ENCODE results near the gene UQCRQ. TPM values are rescaled to one million over a fixed set of nuclear protein-coding genes. Genes with fewer than 3 reads are reported as not detected.

Gene UQCRQ
- total and polyA plus RNA-seq, 3 experiments from 2014 or later: 595 to 663 (median 615) TPM

DNA sequence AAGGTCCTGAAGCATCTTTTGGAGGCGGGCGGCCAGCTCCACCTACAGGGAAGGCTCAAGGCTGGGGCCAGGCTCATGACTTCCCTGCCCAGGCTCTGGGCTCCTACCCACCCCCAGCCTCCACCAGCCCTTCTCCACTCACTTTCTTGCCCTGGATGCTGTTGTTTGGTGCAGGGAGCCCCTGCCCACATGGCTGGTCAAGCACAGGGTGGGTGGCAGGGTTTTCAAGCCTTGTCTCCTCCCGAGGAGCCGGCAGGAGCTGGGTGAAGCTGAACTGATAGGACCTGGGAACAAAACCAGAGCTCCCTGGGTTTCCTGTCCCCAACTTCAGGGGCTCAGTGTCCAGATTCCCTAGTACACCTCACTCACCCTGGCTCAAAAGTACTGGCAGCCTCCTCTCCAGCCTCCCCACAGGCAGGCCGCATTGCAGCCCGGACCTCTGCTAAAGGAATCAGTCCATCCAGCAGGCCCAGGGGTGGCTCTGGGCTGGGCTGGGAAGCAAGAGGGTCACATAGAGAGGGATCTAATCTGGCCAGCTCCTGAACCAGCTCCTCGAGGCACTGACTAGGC, 42.9 kb upstream of the UQCRQ start:
- H3K36me3 Mint-ChIP-seq: no peaks in the 10 kb centered on the region
- H3K4me1 ChIP-seq (ENCODE audit: insufficient read depth, low read length): peaks cover 11% of the 10 kb centered on the region
- ChIA-PET CTCF (interaction anchor here (1.4 kb wide), 1 partner anchor 10 kb away, joined by 4 read pairs; the partner anchor contains the start of gene SOWAHA), POLR2A (no interaction called here)
- H3K4me3 Mint-ChIP-seq: peak overlapping the region in 1 of 7 donors; percentile 24
- no peak for DNase-seq
- no peaks in the 10 kb centered on the region for H3K9me3 Mint-ChIP-seq
- no peaks in the 10 kb centered on the region for H3K9me3 ChIP-seq (ENCODE audit: low read length)
- peaks cover 0 to 13% (median 6%) of the 10 kb centered on the region in 3 donors for H3K4me1 Mint-ChIP-seq
- H3K27ac Mint-ChIP-seq: no peak overlapping the region
- H3K4me3 ChIP-seq (ENCODE audit: low read length): no peak overlapping the region
- peaks cover 28% of the 10 kb centered on the region for H3K27me3 ChIP-seq (ENCODE audit: insufficient read depth, low read length, poor library complexity, severe bottlenecking)
- H3K27ac ChIP-seq (ENCODE audit: low read depth, low read length): no peak overlapping the region
- H3K27me3 Mint-ChIP-seq: peaks cover 46 to 57% of the 10 kb centered on the region in 2 donors
- H3K36me3 ChIP-seq (ENCODE audit: insufficient read depth, low read length): no peaks in the 10 kb centered on the region

DNA sequence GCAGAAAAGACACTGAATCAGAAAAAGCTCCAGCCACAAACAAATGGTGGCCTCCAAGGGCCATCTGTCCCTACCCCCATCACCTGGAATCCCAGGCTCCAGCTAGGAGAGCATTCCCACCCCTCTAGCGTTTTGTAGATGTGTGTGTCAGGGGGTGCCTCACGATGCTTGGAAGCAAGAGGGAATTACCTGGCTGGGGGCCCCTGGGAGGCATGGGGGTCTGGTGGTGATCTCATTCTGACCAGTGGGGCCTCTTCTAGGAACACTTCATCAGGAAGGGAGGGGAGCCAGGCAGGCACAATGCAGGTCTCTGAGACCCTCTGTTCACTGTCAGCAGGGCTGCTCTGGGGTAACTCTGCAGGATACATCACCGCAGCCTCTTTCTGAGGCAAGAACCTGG, 42.0 kb upstream of the UQCRQ start:
- H3K4me1 ChIP-seq (ENCODE audit: insufficient read depth, low read length): peaks cover 11% of the 10 kb centered on the region
- no peak overlapping the region for H3K4me3 ChIP-seq (ENCODE audit: low read length)
- Mint-ChIP-seq H3K27ac (no peak overlapping the region), H3K27me3 (peaks cover 47 to 54% of the 10 kb centered on the region in 2 donors), H3K4me1 (peaks cover 0 to 17% (median 10%) of the 10 kb centered on the region in 3 donors), H3K4me3 (peak overlapping the region in 4 of 7 donors; percentile 26 to 46 (median 36)), H3K36me3 (no peaks in the 10 kb centered on the region), H3K9me3 (no peaks in the 10 kb centered on the region)
- no peak for DNase-seq
- no peaks in the 10 kb centered on the region for H3K36me3 ChIP-seq (ENCODE audit: insufficient read depth, low read length)
- CTCF ChIA-PET: interaction anchor here (0.7 kb wide), 1 partner anchor 10 kb away, joined by 3 read pairs; no protein-coding TSS in a partner anchor
- peaks cover 28% of the 10 kb centered on the region for H3K27me3 ChIP-seq (ENCODE audit: insufficient read depth, low read length, poor library complexity, severe bottlenecking)
- no peaks in the 10 kb centered on the region for H3K9me3 ChIP-seq (ENCODE audit: low read length)
- no peak overlapping the region for H3K27ac ChIP-seq (ENCODE audit: low read depth, low read length)
- POLR2A ChIA-PET: no interaction called here

DNA sequence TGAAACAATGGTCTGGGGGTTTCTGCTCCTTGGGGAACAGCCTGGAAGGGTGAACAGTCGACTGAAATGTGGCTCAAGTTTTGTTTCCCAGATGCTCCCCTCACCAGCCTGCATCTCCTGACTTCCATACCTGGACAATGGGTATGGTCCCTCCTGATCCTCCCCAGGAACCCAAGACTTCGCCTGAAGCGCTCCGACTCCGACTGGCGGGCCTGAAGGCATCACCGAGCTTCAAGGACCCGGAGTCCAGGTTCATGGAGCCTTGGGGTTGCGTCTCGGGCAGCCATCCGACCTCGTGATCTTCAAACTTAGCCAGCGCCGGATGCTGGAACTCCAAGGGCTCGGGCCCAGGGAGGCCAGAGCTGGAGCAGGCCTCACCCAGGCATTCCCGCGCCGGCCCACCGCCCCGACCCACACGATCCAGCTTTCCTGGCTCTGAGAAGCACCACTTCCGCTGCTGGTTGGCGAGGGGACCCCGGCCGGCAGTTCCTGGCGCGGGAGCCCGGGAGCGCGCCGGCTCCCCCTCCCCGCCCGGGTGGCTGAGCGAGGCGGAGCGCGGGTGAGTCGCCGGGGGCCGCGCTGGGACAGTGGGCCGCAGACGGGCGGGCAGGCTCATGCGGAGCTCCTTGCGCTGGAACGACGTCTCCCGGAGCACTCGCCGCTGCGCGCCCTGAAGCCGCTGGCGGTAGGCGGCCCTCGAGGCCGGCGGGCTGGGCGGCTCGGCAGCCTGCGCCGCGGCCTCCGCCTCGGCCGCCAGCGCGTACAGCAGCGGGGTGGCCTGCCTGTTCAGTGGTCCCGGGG, 41.2 kb upstream of the UQCRQ start:
- H3K4me3 ChIP-seq (ENCODE audit: low read length): no peak overlapping the region
- Mint-ChIP-seq H3K27me3 (peaks cover 46 to 53% of the 10 kb centered on the region in 2 donors), H3K4me3 (peak overlapping the region in 5 of 7 donors; percentile 26 to 46 (median 39)), H3K4me1 (peaks cover 2 to 20% (median 6%) of the 10 kb centered on the region in 3 donors), H3K27ac (no peak overlapping the region), H3K36me3 (peaks cover 0 to 1% (median 0%) of the 10 kb centered on the region in 3 donors), H3K9me3 (no peaks in the 10 kb centered on the region)
- H3K9me3 ChIP-seq (ENCODE audit: low read length): no peaks in the 10 kb centered on the region
- DNase-seq: no peak
- H3K4me1 ChIP-seq (ENCODE audit: insufficient read depth, low read length): peaks cover 5% of the 10 kb centered on the region
- no peak overlapping the region for H3K27ac ChIP-seq (ENCODE audit: low read depth, low read length)
- CTCF ChIA-PET: interaction anchor here (0.7 kb wide), 2 partner anchors 11 to 40 kb away, joined by 3 read pairs; no protein-coding TSS in a partner anchor
- POLR2A ChIA-PET: no interaction called here
- H3K27me3 ChIP-seq (ENCODE audit: insufficient read depth, low read length, poor library complexity, severe bottlenecking): peaks cover 28% of the 10 kb centered on the region
- H3K36me3 ChIP-seq (ENCODE audit: insufficient read depth, low read length): no peaks in the 10 kb centered on the region

DNA sequence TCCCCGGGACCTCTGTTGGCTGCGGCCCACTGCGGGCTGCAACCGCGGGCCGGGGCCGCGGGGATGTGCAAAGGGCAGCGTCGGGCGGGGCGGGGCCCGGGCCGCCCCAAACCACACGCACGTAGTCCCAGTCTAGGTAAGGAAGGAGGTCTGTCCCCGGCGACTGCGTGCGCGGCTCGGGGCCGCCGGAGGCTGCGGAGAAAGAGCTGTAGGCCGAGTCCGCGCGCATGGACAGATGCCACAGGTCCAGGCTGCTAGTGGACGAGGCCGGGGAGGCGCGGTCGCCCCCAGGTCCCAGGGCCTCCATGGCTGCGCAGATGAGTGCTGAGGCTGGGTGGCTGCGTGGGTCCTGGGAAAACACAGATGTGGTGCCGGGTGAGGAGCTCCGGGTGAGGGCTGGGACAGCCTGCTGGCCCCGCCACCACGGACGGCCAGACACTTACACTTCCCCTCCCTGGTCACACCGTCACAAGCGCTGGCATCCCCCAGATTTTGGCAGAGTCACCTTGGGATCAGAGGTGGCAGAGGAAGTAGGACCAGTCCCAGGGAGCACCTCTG, 40.5 kb upstream of the UQCRQ start:
- Histone ChIP-seq H3K4me3 (ENCODE audit: low read length) (no peak overlapping the region), H3K4me1 (ENCODE audit: insufficient read depth, low read length) (peaks cover 5% of the 10 kb centered on the region), H3K27ac (ENCODE audit: low read depth, low read length) (no peak overlapping the region), H3K27me3 (ENCODE audit: insufficient read depth, low read length, poor library complexity, severe bottlenecking) (peaks cover 28% of the 10 kb centered on the region), H3K9me3 (ENCODE audit: low read length) (no peaks in the 10 kb centered on the region), H3K36me3 (ENCODE audit: insufficient read depth, low read length) (no peaks in the 10 kb centered on the region)
- H3K36me3 Mint-ChIP-seq: peaks cover 0 to 1% (median 0%) of the 10 kb centered on the region in 3 donors
- no peak for DNase-seq
- peaks cover 45 to 51% of the 10 kb centered on the region in 2 donors for H3K27me3 Mint-ChIP-seq
- no peaks in the 10 kb centered on the region for H3K9me3 Mint-ChIP-seq
- ChIA-PET CTCF (interaction anchor here (6.3 kb wide), 1 partner anchor 7 kb away, joined by 47 read pairs; no protein-coding TSS in a partner anchor), POLR2A (no interaction called here)
- H3K27ac Mint-ChIP-seq: no peak overlapping the region
- H3K4me1 Mint-ChIP-seq: peaks cover 2 to 18% (median 4%) of the 10 kb centered on the region in 3 donors
- peak overlapping the region in 4 of 7 donors; percentile 15 to 46 (median 35) for H3K4me3 Mint-ChIP-seq

DNA sequence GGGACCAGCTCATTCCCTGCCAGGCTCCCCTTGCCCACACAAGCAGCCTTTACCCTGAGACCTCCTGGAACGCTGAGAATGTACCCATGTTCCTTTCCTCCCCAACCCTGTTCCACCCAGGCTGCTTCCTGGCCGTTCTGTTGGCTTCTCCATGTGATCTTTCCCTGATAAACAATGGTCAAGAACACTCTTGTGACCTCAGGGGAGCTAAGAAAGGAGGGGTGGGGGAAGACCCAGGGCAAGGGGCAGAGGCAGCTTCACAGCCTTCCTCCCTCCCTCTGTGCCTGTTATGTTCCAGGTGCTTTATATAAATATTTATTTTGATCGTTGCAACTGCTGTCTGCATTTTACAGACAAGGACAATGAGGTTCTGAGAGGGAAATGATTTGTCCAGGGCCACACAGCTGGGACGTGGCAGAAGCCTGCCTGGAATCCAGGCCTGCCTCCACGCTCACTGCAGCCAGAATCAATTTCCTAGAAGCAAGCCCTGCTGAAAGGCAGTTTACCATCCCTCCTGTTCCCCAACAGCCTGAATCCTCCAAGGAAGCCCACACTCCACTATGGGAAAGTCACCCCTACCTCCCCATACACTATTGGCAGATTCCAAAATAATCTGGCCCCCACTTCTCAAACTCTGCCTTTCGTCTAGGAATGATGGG, 39.9 kb upstream of the UQCRQ start:
- no peaks in the 10 kb centered on the region for H3K9me3 ChIP-seq (ENCODE audit: low read length)
- Mint-ChIP-seq H3K27me3 (peaks cover 48 to 57% of the 10 kb centered on the region in 2 donors), H3K36me3 (peaks cover 0 to 1% (median 0%) of the 10 kb centered on the region in 3 donors), H3K4me3 (peak overlapping the region; percentile 24 to 81 (median 46)), H3K9me3 (peaks cover 0 to 2% (median 0%) of the 10 kb centered on the region in 5 donors), H3K4me1 (peaks cover 4 to 24% (median 6%) of the 10 kb centered on the region in 3 donors), H3K27ac (no peak overlapping the region)
- peaks cover 32% of the 10 kb centered on the region for H3K27me3 ChIP-seq (ENCODE audit: insufficient read depth, low read length, poor library complexity, severe bottlenecking)
- no peak overlapping the region for H3K27ac ChIP-seq (ENCODE audit: low read depth, low read length)
- H3K36me3 ChIP-seq (ENCODE audit: insufficient read depth, low read length): no peaks in the 10 kb centered on the region
- DNase-seq: no peak
- ChIA-PET CTCF (interaction anchor here (6.3 kb wide), 1 partner anchor 8 kb away, joined by 47 read pairs; no protein-coding TSS in a partner anchor), POLR2A (no interaction called here)
- peaks cover 5% of the 10 kb centered on the region for H3K4me1 ChIP-seq (ENCODE audit: insufficient read depth, low read length)
- H3K4me3 ChIP-seq (ENCODE audit: low read length): no peak overlapping the region

DNA sequence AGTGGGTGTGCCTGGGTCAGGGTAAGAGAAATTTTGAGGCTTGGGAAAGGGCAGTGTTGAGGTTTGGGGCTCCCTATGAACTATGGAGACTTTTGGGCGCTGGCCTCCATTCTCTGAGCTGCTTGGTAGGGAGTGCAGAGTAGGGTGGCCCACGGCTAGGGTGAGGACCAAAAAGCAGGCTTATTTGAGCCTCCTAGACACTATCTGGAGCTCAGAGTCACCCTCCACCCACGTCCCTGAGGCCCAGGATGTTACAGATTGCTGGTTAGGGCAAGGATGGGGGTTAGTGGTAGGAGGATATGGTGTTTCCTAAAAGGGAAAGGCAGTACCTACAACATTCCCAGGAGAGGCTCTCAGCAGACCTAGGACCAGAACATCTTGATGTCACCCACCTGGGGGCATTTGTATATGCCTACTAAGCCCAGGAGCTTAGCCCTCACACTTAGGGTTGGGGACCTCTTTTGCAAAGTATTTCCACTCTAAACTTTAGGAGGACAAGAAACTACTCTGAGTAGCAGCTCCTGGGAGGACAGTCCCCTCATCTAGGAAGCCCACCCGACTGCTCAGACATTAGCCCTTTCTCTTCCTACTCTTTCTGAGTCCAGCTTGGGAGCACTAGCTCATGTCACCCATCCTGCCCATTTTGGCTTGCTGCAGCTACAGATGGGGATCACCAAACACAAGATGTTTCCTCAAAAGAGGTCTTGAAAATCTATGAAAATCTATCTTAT, 38.3 kb upstream of the UQCRQ start:
- Histone ChIP-seq H3K4me1 (ENCODE audit: insufficient read depth, low read length) (peaks cover 5% of the 10 kb centered on the region), H3K36me3 (ENCODE audit: insufficient read depth, low read length) (no peaks in the 10 kb centered on the region), H3K9me3 (ENCODE audit: low read length) (no peaks in the 10 kb centered on the region), H3K4me3 (ENCODE audit: low read length) (no peak overlapping the region), H3K27ac (ENCODE audit: low read depth, low read length) (no peak overlapping the region), H3K27me3 (ENCODE audit: insufficient read depth, low read length, poor library complexity, severe bottlenecking) (peaks cover 33% of the 10 kb centered on the region)
- POLR2A ChIA-PET: interaction anchor here (0.5 kb wide), 1 partner anchor 8 kb away, joined by 3 read pairs; no protein-coding TSS in a partner anchor
- Mint-ChIP-seq H3K4me1 (peaks cover 4 to 24% (median 6%) of the 10 kb centered on the region in 3 donors), H3K4me3 (peak overlapping the region in 1 of 7 donors; percentile 78), H3K27me3 (peaks cover 46 to 54% of the 10 kb centered on the region in 2 donors), H3K36me3 (peaks cover 0 to 1% (median 0%) of the 10 kb centered on the region in 3 donors), H3K9me3 (peaks cover 0 to 2% (median 0%) of the 10 kb centered on the region in 5 donors), H3K27ac (no peak overlapping the region)
- DNase-seq: no peak
- CTCF ChIA-PET: interaction anchor here (1.2 to 6.3 kb wide), 9 partner anchors 9 to 302 kb away, joined by 4 to 47 read pairs (median 8); partner anchors contain the start of genes LEAP2 and SOWAHA

Data from CD8-positive, alpha-beta memory T cell (primary cell).